ENCODE results near the gene FAM210B. TPM values are rescaled to one million over a fixed set of nuclear protein-coding genes. Genes with fewer than 3 reads are reported as not detected.

FAM210B gene
- total and polyA plus RNA-seq, 2 of the 8 experiments (the other 6 are each of a cell fraction or from before 2014, with no cell fraction given), result 9.4 to 15.0 TPM

DNA sequence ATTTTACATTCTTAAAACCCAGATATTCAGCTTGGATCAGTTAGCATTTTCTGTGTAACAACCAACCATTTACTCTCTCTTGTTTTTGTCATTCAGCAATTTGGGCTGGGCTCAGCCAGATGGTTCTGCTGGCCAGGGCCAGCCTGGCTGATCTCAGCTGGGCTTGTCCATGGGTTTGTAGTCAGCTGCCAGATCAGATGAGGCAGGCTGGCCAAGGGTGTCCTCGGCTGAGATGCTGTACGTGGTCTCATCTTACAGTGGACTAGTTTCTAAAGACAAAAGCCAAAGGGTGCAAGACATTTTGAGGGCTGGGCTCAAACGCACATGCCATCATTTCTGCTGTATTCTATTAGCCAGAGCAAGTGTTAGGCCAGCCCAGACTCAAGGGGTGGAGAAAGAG is 16.0 kb upstream of the FAM210B start:
- no peak overlapping the region for H3K27ac ChIP-seq (ENCODE audit: low read depth, low read length)
- H3K4me3 ChIP-seq (ENCODE audit: extremely low read depth in 1 of 4, insufficient read depth in 2 of 4, low read depth in 3 of 4, low read length in 4 of 4), result no peak overlapping the region
- DNase-seq (ENCODE audit: low read depth in 1 of 2, low spot score in 2 of 2) (no peak), FAIRE-seq (no peak)
- H3K23ac ChIP-seq (ENCODE audit: insufficient read length), result no peak overlapping the region
- no peak overlapping the region for H2BK20ac ChIP-seq (ENCODE audit: low read length)
- H2BK120ac ChIP-seq (replicated peaks; ENCODE audit: low read depth, low read length), result no peak overlapping the region
- WGBS, 2 experiments (ENCODE audit: extremely low coverage in 1 of 2, insufficient coverage in 1 of 2, insufficient read length in 1 of 2, insufficient replicate concordance in 2 of 2, low coverage in 1 of 2, low lambda C conversion rate in 2 of 2, missing lambda C conversion rate in 1 of 2), result 87% methylated on average over 3 of the region's 3 CpGs; no CpG with 5 or more reads in 1 of the 2 experiments
- H3K79me2 ChIP-seq (ENCODE audit: control insufficient read depth in 1 of 2, insufficient read depth in 2 of 2, low read length in 2 of 2), result no peaks in the 10 kb centered on the region
- H2AFZ ChIP-seq (ENCODE audit: low read length), result no peak overlapping the region
- no peaks in the 10 kb centered on the region for H3K36me3 ChIP-seq (ENCODE audit: control insufficient read depth in 2 of 4, insufficient read depth in 4 of 4, low read length in 3 of 4)
- ChIA-PET POLR2A (ENCODE audit: partially characterized antibody) (no interaction called here), CTCF (ENCODE audit: partially characterized antibody) (interaction anchor here (0.7 to 2.3 kb wide), 8 partner anchors 15 to 1402 kb away, joined by 3 to 20 read pairs (median 4); partner anchors contain the start of gene FAM210B)
- no peak overlapping the region for H3K56ac ChIP-seq (replicated peaks; ENCODE audit: insufficient read length, low read depth, low read length)
- no peak overlapping the region for H4K8ac ChIP-seq (ENCODE audit: extremely low read depth, insufficient read depth, low read length)
- H4K5ac ChIP-seq (ENCODE audit: insufficient read length, low read depth, low read length), result no peak overlapping the region
- H3K18ac ChIP-seq (ENCODE audit: extremely low read depth, low read length), result no peak overlapping the region
- H3K9ac ChIP-seq (replicated peaks in 1 of 4; ENCODE audit: extremely low read depth in 1 of 4, low read depth in 3 of 4, low read length in 3 of 4), result no peak overlapping the region
- H3K27me3 ChIP-seq (replicated peaks in 1 of 4; ENCODE audit: control insufficient read depth in 3 of 4, extremely low read depth in 1 of 4, insufficient read depth in 3 of 4, low read length in 3 of 4), result peaks cover 8 to 35% (median 25%) of the 10 kb centered on the region in 4 experiments
- H3K4ac ChIP-seq (replicated peaks; ENCODE audit: insufficient read length, low read depth, low read length), result no peak overlapping the region
- no peak overlapping the region for H2BK12ac ChIP-seq (ENCODE audit: low read depth, low read length)
- no peak overlapping the region for H2BK15ac ChIP-seq (ENCODE audit: low read length)
- no peak overlapping the region for H2BK5ac ChIP-seq (ENCODE audit: low read depth, low read length)
- 0 out of 4 replicates have a peak, but pooled peaks cover 0 to 2% of the 10 kb centered on the region in 2 experiments for H3K9me3 ChIP-seq (ENCODE audit: insufficient read depth in 2 of 2, low read depth in 1 of 2, low read length in 1 of 2)
- H3K23me2 ChIP-seq (ENCODE audit: low read depth, low read length), result no peaks in the 10 kb centered on the region
- H3K79me1 ChIP-seq (ENCODE audit: low read depth, low read length), result no peaks in the 10 kb centered on the region
- no peak overlapping the region for H4K91ac ChIP-seq (replicated peaks; ENCODE audit: insufficient read length, low read length)
- no peaks in the 10 kb centered on the region for H4K20me1 ChIP-seq (replicated peaks in 1 of 2; ENCODE audit: control insufficient read depth in 1 of 2, insufficient read depth in 2 of 2, low read length in 2 of 2)
- no peak overlapping the region for H2AK5ac ChIP-seq (ENCODE audit: low read depth, low read length)
- peaks cover 0 to 2% (median 0%) of the 10 kb centered on the region in 4 experiments; a peak in 2 of 7 replicates for H3K4me1 ChIP-seq (replicated peaks in 1 of 4; ENCODE audit: control insufficient read depth in 3 of 4, insufficient read depth in 4 of 4, low read length in 3 of 4)
- no peak overlapping the region for H3K14ac ChIP-seq (ENCODE audit: insufficient read length)
- no peak overlapping the region for H3K4me2 ChIP-seq (ENCODE audit: insufficient read depth in 1 of 2, low read depth in 2 of 2, low read length in 2 of 2)
- TF ChIP-seq POLR2AphosphoS5 (IDR thresholded peaks at IDR 0.05; ENCODE audit: low read depth, low read length) (no peak), SRF (IDR thresholded peaks at IDR 0.05; ENCODE audit: low read depth, low read length) (no peak), BRCA1 (IDR thresholded peaks at IDR 0.05; ENCODE audit: low read depth, low read length) (no peak), EGR1 (IDR thresholded peaks at IDR 0.05; ENCODE audit: borderline replicate concordance, low read depth, low read length) (no peak), SP2 (IDR thresholded peaks at IDR 0.05; ENCODE audit: low read length) (no peak), ASH2L (IDR thresholded peaks at IDR 0.05; ENCODE audit: low read length) (no peak), NANOG (IDR thresholded peaks at IDR 0.05; ENCODE audit: insufficient read depth, low read depth, low read length, poor library complexity, severe bottlenecking) (no peak)
- TF ChIP-seq, protein P1, sequence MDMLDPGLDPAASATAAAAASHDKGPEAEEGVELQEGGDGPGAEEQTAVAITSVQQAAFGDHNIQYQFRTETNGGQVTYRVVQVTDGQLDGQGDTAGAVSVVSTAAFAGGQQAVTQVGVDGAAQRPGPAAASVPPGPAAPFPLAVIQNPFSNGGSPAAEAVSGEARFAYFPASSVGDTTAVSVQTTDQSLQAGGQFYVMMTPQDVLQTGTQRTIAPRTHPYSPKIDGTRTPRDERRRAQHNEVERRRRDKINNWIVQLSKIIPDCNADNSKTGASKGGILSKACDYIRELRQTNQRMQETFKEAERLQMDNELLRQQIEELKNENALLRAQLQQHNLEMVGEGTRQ (IDR thresholded peaks at IDR 0.05; ENCODE audit: low read length), result no peak

All from H1 (cell line).